NCI-H1436 (cell line): ENCODE results near the gene NEBL.

Source experiments
- DNase-seq: peaks from one replicate; lab custom pipeline; 2025; lab: John Stamatoyannopoulos, UW

NEBL gene

DNA sequence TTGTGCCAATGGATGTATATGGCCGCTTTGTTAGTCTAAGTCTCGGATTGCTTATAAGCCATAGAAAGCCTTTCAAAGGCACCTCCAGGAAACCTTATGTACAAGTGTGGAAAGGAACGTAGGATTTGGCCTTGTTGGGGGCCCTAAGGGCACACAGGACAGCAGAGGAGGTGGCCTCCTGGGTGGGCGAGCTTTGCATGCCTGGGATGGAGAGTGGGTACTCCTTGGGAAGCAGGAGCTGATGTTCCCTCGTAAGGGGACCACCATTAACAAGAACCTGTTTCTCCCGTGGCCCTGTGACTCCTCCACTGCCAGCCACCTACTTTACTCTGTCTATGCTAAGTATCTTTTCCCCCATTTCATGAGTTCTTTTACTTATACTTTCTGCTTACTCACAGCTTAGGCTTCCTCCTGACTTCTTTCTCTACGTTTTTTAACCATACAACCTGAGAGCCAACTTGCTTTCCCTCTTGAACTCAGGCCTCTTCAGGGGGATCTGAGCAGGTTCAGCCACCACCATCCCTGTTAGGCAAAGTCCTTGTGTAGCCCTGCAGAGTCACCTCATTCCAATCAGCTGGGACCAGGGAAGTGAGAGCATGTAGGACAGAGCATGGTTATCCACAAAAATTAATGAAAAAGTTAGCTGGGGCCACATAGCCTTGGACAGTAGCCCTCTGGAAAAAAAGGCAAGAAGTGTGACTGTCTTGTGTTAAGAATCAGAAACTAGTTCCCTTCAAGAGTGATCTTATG lies 118.9 kb downstream of the NEBL start:
- no peak for DNase-seq

DNA sequence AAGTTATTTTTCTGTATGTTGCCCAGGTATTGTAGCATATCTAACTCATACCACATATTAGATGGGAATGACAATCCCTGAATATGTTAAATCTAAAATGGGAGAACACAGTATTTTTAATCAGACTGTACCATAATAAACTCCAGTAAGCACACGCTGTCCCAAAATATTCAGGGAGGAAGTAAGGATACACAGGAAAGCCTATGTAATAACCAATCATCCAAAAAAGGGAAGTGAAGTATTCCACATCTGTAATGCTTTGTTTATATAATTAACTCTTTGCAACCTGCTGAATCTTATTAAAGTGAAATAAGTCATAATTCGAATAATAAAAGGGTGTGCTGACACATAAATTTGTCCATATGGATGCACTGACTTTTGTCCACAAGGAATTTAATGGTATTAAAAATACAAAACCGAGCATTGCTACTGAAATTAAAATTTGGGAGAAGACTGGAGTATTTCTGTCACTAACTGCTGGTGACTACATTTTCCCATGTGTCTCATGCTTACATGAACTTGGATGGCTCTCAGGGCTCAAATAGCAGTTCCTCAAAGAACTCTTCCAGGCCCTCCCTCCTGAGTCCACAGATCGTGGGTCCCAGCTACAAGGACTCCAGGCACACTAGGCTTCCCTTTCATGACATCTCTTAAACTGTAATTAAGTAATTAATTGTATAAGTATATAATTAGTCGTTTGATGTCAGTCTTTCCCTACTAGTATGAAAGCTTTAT lies 120.6 kb downstream of the NEBL start:
- no peak for DNase-seq

DNA sequence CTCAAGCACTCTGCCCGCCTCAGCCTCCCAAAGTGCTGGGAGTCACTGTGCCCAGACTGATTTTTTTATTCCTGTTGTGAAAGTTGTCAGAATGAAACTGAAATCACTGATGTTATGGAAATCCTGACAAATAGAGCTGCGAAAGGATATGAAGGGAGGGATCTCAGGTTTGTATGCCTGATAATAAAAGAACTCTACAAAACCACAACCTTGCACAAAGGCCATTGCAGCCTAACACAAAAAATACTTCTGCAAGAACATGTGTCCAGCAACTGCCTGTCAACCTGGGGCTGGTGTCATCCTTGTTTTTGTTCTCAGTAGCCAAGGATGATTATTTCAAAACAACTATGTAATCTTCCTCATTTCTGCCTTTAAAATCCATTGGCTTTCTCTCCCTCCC lies 126.1 kb downstream of the NEBL start:
- DNase-seq = no peak

DNA sequence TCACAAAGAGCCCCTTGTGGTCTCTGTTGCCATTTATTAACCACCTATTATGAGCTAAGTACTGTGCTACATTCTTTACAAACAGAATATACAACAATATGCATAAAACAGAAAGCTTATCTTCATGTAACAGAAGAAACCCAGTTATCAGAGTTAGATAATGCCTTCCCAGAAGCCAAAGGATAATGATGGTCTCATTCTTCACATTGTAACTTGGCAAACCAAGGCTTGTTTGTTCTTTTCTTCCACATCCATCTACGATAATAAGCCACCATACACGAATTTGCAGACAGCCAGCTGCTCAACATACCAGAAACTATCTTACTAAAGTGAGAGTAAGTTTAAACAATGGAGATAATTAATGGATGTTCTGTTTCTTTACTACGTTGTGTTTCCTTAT lies 127.6 kb downstream of the NEBL start:
- no peak for DNase-seq

DNA sequence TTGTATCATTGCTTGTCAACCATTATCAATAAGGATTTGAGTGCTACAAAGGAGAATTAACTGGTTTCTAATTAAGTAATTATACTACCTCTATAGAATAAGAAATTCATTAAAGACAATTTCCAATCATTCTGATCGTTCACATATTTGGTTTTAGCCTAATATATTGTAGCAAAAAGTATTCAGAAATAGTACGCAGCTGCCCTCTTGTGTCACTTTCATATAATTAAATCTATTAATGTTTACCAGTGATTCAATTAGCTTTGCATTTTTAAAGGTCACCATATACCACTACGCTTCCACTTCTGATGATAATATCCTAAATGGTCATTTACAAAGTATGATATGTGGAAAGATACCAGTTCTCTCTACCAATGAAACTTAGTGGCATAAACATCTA lies 128.3 kb downstream of the NEBL start:
- no peak for DNase-seq

DNA sequence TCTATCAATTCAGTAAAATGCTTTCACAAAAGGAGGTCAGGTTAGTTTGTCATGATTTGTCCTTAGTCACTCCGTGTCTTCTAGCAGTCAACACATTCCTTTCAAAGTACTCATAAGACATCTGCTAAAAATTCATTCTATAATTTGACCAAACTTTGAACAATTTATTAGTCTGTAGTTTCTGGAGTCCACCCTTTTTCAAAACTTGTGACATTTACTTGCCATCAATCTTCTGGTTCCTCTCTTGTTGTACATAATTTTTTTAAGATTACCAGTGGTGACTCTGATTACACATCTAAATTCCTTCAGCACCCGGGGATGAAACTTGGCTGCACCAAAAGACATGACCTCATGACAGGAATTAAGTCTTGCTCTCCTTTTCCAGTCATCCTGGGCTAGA lies 130.1 kb downstream of the NEBL start:
- no peak for DNase-seq

DNA sequence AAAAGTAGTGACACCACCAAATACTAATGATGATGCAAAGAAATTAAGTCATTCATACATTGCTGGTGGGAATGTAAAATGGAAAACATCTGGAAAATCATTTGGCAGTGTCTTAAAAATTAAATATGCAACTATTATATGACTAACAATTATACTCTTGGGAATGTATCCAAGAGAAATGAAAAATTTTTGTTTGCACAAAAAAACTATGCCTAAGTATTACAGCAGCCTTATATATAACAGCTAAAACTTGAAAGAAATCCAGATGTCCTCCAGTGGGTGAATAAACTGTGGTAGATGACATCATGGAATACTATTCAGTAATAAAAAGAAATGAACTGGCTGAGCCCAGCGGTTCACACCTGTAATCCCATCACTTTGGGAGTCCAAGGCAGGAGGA lies 132.0 kb downstream of the NEBL start:
- no peak for DNase-seq

DNA sequence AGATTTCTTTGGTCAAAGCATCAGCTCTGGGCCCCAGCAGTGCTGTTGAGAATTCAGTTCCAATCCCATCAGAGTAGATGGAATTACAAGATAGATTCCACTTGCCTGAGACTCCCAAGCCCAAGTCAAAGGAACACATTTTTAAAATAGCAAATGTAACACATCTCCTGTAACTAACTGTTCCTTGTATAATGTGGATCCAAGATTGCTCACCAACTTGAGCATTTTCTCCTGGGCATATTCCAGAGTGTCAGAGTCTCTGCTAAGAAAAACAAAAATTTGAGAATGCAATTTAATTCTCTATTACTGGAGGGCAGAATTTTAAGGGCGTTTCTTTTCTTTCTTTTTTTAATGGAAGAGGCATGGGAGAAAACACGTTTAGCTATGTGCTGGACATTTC lies 136.7 kb downstream of the NEBL start:
- no peak for DNase-seq

DNA sequence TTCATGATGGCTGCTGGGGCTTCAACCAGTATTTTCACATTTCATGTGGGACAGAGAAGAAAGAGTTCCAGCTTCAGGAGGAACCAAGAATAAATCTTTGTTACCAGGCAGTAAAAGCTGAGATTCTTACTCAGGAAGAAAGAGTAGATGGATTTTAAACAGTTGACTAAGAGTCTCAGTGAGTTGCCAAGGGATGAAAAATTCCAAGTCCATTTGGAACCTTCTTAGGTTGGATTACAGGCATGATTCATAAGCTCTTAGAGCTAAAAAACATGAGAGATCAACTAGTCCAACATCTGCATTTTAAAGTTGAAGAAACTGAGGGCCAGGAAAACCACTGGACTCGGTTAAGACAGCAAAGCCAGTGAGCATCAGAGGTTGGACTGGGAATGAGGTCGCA lies 148.6 kb downstream of the NEBL start:
- DNase-seq = no peak

DNA sequence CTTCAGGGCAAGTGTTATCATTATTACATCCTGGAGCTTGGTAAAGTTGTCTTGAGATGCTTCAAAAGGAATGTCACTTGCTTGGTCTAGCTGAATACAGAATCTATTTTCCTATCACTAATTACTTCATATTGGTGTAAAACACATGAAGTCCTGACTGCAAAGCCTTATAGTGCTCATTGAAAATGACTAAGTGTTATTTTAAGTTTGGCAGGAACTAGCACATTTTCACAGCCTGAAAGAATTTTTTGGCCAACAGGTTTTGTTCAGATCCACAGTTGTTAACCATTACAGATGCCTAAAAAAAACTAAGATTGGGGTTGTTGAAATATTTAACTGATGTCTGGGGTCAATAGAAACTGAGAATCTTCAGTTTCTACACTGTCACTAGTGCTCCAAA lies 149.3 kb downstream of the NEBL start:
- DNase-seq = no peak

DNA sequence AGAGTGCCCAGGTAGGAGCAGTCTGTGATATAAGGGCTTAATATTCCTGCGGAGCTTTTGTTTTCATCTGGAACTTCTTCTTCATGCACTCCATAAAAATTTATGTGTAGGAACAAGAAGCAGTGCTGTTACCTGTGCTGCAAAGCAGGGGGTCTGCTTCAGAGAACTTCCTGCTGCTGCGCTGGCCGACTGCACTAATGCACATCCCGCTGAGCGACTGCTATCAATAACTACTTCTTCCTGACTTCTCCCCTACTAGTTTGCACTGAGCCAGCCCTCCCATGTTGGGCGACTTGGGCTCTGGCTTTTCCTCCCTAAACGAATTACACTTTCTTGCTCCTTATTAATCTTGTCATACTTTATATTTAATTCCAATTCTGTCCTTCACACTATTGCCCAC lies 150.3 kb downstream of the NEBL start:
- no peak for DNase-seq

DNA sequence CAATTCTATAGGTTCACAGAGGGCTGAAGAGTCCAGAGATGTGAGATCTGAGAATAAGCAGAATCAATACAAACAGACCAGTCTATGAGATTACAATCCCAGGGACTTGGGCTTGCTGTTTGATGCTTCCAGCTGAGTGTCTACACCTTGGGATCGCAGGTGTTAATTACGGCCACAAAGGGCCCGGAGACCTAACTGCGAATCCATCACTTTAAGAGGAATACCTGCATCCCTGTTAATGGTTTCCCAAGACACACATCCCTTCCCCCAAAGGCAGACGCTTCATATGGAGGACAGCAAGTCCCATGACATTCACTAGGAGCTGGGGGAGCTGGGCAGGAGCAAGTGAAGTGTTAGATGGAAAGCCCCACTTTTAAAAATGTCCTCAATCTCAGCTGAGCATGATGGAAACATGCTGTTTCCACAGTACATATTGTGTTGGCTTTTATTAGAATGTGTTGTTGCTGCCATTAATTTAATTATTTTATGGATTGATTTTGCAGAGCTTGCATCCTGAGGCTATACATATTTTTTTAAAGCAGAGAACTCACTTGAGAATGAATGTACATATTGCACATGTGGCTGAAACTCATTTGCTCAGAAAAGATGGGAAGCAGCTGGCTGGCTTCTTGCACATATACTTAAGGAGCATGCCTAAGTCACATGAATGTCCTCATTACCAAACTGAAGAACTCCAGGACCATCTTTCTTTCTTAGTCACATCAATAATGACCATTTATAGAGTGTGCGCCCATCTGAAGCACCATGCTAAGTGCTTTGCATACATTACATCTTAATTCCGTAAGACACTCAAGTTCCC lies 151.3 kb downstream of the NEBL start:
- DNase-seq = no peak

DNA sequence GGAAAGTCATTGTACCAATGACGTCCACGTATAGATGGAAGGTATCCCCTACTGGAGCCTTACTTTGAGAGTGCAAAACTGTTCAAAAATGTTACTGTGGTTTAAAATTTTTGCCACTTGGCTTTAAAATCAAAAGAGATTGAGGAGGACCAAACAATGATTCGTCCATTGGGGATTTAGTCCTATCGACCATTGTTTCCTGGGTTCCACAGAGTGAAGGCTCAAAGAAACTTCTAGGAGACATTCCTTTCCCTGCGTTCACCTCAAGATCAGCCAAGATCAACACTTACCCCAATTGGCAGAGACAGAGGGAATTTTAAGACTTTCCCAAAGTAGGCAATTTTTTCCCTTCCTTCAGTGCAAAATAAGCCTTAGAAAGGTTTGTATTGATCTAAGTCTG lies 152.3 kb downstream of the NEBL start:
- no peak for DNase-seq

DNA sequence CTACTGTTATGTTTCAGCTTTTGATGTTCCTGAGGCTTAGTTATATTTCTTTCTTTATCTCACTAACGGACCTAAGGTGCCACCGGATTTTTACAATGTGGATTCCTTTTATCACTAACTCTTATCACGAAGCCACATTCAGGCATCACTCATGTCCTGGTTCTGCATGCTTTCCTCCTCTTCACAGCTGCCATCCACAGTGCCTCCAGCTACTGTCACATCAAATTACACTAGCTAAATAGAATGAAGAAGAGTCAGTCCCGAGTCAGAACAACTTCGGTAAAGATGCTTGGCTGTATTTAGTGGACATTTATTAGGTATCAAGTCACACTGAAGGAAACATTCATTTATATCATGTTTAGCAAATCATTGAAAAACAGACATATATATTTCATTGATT lies 153.2 kb downstream of the NEBL start:
- no peak for DNase-seq

DNA sequence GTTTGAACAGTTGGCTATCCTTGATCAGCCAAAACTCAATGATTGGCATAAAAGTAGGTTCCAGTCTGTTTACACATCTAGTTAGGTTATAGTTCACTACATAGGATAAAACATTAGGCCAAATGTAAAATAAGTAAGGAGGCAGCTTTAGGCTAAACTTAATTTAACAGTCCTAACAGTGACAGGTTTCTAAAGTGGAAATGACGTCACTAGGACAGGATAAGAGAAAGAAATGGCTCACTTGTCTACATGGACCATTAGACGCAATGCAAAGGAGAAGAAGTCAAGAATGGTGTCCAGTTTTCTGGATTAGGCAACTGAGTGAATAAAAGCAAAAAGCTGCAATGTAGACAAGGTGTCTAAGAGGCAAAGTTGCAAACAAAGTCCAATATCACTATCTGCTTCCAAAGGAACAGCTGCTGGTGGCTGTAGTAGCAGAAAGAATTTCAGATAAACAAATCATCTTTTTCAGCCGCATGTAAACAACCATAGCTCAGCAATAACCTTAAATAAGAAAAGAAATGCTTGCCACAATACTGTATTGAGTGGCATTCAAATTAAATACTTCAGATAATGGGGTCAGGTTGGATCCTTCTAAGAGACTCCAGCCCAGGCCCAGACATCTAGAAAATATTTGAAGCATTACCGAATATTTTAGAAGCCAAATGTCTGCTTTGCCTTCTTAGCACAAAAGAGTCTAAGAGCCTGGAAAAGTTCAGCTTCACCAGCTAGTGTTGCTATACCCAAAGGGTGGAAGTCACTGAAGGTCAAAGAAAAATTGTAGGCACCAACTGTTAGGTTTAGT lies 154.2 kb downstream of the NEBL start:
- DNase-seq = no peak

DNA sequence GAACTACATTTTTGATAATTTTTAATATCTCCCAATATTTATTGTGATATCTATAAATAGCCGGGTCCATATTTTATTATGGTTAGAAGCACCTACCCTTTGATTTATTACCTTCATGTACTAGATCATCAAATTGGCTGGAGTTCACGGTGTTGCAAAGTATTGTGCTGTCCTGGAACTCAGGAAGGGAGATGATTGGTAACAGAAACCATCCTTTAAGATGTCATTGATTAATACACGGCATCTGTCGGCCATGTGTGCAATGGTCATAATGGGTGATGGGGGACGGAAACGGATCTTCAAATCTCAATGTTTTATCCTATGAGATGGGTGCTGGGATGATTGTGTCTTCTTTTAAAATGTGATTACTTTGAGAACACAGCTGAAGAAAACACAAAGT lies 157.0 kb downstream of the NEBL start:
- no peak for DNase-seq

DNA sequence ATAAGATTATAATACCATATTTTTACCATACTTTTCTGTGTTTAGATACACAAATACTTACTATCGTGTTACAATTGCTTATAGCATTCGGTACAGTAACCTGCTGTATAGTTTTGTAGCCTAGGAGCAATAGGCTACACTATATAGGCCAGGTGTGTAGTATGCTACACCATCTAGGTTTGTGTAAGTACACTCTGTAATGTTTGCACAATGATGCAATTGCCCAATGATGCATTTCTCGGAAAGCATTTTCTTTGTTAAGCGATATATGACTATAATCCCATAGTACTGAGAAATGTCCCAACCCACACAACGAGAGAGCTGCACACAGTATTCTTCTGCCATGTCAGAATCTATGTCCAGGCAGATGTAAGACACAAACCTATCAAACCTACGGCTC lies 160.0 kb downstream of the NEBL start:
- DNase-seq = no peak
